HG03064 (cell line): ENCODE data around the gene CADPS.

Source experiments
- ATAC-seq: cut with Tn5 transposase; IDR thresholded peaks from one replicate; pipeline ENCODE4 v1.9.1; 2021; ENCODE audit warnings: low read depth; ENCODE audit not compliant: unreplicated experiment

The CADPS gene

DNA sequence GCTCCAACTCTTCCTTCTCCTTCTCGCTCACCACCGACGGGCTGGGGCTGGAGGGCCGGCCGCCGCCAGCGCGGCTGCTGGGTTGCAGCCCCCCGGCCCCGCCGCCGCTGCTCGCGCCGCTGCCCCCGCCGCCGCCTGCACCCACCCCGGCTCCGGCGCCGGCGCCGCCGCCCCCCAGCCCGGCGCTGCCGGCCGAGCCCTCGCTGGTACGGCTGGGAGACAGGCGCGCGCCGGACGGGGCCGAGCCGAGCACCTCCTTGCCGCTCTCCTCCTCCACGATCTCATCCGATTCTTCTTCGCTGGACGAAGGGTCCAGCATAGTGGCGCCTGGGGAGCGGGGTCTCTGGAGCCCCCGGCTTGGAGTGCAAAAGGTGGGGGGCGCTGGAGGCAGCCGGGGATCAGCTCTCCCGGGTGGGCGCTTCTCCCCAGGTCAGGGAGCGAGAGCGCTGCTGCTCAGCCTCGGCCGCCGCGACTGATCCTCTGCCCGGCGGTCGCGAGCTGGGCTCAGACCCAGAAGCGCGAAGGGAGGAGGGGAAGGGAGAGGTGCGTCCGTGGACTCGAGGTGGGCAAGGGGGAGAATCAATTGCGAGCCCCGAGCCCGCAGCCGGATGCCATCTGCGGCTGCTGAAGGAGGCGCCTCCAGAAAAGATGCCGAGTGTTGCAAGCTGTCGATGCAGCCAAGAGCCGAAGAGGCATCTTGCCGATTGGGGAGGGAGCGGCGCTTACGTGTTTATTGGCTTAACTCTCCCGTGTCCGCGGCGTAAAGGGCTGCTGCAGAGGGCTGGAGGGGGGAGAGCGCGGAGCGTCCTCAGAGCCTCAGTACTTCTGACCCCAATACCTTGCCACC, at the start of gene CADPS:
Gene CADPS (minus strand): TSS at position 706 of the 847 bp plus-strand sequence. CDS start 387 bp downstream, at position 319.
- no peak for ATAC-seq

DNA sequence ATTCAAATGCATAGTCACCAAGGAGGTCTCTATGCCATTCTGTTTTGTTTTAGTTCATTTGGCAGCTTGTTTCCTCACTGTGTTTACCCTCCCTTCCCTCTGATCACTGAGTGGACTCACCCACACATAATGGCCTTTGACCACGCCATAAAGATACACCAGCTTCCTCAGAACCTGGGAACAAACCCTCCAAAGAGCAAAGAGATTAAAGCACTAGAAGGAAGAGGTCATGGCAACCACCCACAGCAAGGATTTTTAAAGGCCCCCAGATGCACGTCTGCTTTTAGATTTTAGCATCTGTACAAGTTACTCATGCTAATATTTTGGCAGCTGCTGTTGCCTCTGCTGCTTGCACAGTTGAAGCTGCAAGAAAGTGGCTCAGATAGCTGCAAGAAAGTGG, 47.9 kb upstream of the CADPS start:
- ATAC-seq, result no peak

DNA sequence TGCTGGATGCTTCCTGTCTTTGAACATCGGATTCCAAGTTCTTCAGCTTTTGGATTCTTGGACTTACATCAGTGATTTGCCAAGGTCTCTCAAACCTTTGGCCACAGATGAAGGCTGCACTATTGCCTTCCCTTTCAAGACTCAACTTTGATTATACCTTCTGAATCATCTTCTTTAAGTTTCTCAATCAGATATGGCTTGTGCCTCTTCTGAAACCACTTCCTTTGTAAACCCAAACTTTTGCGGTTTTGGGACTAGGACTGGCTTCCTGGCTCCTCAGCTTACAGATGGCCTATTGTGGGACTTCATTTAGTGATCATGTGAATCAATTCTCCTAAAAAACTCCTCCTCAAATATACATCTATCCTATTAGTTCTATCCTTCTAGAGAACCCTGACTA, 47.1 kb upstream of the CADPS start:
- ATAC-seq, result no peak

DNA sequence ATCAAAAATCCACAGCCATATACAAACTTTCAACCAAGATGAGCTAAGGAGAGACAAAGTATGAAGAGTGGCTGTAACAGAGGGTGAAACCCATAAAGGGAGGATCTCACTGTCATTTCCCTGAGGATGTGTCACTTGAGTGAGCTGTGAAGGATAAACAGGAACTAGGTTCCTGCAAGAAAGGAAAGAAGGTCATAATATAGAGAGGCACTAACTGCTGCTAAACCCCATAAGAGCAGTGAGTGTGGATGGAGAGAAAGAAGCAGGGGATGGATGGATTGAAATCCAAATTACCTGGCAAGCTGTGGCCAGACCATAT, 45.2 kb upstream of the CADPS start:
- ATAC-seq, result no peak

DNA sequence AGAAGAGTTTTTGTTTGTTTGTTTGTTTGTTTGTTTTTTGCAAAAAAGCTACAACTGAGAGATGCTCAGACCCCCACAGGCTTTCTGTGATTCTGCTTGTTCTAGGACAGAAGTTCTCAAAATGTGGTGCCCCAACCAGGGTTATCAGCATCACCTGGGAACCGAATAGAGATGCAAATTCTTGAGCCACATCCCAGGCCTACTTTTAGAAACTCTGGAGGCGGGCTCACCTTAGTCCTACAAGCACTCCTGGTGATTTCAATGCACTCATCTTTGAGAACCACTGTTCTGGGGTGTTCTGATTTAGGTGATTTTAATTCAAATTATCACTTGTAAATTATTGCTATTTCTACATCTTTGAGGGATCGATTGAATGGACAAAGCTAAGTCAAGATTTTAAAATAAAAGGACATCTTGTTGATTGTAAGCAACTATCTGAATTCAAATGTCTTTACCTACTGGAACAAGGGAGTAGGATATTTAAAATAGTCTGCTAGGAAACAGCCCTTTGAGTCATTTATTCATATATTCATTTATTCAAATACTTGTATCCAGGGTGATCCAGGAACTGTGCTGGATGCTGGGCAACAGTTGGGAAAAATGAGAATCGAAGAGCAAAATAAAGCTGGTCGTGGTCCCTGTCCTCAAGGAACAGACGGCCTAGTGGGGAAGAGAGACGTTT, 44.7 kb upstream of the CADPS start:
- no peak for ATAC-seq

DNA sequence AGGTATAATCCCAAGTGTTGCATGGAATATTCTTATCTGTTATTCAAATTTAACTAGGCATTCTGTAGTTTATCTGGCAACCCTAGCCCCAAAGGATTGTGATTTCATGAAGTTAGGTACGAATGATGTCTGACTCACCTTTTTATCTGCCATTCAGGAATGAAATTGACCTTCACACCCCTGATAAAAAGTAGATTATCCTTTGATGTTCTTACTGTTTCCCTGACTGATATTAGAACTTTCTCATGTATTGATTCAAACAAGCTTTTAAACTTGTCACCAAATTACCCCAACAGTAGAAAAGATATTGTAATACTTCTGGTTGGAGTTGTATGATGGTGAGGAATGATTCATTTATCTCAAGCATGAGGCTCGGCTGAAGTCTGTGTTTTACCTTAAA, 43.6 kb upstream of the CADPS start:
- no peak for ATAC-seq

DNA sequence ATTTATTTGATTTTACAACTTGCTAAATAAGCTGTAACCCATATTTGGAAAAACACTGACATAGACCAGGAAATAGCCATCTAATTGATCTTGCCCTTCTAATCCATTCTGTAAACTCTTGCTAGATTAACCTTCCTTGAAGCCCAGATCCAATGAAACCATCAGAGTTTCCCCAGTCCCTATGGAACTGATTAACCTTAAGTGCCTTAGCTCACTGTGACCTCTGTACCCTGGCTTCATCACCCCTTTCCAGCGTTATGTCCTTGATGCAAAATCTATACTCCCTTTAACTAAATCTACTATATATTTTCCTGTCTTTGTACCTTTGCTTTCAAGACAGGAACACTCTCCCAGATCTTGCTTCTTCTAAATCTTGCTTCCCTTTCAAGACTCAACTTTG, 42.9 kb upstream of the CADPS start:
- ATAC-seq, result no peak

DNA sequence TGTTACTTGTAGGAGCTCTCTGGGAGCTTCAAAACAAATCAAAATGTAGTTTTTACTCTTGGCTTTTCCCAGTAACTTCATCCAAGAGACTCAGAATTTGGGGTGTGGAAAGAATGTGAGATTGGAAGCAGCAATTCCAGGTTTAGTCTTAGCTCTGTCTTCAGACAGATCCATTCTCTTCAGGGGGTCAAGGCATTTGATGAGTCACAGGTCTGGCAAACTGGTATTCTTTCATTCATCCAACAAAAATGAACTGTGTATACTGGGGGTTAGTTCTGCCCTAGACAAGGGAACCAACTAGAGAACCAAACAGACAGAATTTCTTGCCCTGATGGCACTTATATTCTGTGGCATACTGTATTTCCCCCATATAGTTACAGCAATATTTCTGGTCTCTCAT, 36.3 kb upstream of the CADPS start:
- no peak for ATAC-seq

DNA sequence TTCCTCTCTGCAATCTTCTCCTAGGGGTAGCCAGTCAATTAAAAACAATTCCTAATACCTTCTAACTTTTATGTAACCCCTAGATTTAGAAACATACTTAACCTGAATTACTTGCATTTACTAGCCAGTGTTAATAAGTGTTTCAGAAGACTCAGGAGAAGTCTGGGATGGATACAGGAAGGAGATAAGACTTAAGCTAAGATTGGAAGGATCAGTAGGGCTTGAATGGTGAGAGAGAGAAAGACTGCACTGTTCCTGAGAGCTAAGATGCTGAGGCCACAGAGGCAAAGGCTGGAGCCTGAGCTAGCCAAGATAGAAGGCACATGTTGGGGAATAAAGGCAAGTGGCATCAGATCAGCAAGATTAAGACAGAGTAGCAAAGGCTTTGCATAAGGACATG, 30.1 kb upstream of the CADPS start:
- ATAC-seq, result no peak

DNA sequence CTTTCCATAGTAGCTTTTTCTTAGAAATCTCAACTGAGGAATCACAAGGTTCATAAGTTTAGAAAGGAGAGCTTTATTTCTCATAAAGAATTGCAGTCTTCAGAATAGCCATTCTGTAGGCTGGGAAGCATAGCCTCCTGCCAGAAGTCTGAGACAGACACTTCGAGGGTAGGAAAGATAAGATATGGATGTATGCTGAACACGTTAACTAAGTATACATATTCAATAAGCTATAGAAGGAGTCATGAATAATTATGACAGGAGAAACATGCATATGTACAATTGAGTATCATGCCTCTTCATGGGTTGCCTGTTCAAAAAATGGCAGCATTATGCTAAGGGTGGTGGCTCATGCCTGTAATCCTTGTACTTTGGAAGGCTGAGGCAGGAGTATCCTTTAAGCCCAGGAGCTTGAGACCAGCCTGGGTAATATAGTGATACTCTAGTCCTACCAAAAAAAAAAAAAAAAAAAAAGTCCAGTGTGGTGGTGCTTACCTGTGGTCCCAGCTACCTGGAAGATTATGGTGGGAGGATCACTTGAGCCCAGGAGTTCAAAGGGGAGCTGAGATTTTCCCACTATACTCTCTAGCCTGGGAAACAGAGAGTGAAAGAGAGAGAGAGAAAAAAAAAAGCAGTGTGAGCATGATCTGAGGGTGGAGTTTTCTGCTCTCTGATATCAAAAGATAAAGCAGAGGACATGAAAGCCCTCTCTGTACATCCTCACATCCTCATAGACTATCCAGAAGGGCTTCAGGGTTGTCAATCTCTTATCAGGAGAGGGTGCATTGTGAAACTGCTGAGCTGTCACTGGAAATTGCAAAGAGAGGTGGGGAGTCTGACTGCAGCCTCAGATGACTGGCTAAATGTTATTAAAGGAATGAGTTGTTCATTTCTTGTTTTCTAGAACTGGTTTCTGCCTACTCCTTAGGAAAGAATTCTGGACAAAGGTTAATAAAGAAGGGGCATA, 23.6 kb upstream of the CADPS start:
- ATAC-seq, result no peak

DNA sequence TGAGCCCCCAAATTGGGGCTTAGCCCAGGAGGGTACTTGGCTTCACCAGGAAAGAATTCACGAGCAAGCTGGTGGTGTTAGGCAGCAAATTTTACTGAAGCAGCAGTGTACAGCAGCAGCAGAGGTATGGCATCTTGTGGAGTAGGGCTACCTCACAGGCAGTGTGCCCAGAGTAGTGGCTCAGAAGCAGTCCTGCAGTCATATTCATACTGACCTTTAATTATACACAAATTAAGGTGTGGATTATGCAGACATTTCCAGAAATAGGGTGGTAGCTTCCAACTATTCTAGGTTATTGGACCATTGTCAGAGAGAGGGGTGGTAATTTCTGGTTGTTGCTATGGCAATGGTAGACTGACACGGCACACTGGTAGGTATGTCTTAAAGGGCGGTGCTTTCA, 20.7 kb upstream of the CADPS start:
- ATAC-seq, result no peak

DNA sequence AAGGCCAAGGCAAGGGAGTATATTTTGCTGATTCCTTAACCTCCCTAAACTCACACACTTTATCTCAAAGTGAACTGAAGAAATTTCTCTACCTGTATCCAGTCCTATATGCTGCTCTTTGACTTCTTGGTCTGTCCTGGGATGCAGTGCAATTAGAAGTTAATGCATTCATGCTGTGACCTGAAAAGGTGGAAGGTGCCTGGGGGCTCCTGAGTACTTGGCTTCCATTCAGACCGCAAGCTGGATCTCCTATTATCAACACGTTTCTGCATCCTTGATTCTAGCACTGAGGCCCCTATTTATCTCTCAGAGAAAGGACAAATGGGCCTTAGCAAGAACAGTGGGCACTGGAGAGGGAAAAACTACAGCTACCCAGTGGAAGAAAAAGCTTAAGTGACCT, 17.7 kb upstream of the CADPS start:
- no peak for ATAC-seq

DNA sequence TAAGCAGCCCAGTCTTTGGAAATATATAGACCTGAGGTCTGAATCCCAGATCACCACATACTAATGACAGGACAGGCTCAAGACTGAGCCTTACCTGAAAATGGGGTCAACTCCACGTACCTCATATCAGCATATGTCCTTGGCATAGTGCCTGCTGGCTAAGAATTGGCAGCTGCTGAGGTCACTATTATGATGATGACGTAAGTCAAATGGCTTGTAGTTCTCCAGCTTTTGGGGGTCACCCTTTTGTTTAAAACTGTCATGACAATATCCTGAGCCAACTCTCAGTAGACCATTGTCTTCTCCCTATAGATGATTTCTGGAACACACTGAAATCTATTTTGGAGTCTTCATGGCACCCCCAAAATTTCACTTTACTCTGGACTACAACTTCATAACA, 16.8 kb upstream of the CADPS start:
- ATAC-seq, result no peak

DNA sequence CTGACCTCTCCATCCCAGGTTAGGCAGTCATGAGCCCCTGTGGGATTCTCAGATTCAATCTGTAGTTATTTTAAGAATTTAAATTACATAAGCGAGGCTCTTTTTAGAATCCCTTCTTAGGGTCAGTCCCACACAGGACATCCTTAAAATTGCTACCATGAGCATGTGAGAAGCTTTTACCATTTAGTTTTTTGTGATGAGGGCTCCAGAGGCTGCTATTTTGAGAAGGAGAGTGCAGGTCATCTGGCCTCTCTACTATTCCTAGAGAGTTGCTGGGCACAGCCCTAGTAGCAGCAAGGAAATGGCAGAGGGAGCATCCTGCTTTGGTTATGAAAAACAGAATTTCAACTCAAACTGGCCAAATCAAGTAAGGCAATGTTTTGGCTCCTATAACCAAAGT, 13.6 kb upstream of the CADPS start:
- ATAC-seq, result no peak

DNA sequence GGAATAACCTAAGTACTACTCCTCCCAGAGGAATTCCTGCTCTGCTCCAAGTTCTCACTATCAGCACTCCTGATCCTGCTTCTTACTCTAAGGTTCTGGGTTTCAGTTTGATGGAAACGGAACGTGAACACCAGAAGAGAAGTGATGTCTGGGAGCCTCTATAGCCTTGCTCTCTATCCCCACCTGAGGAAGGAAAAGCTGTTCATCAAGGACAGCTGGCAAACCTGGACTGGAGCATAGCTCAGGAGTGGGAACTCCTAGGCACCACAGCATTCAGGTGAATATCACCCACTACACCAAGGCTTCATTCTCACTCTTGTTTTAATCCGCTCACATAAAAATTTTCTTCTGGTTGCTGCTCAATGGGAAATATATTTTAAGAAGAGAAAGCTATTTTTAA, 13.0 kb upstream of the CADPS start:
- ATAC-seq, result no peak

DNA sequence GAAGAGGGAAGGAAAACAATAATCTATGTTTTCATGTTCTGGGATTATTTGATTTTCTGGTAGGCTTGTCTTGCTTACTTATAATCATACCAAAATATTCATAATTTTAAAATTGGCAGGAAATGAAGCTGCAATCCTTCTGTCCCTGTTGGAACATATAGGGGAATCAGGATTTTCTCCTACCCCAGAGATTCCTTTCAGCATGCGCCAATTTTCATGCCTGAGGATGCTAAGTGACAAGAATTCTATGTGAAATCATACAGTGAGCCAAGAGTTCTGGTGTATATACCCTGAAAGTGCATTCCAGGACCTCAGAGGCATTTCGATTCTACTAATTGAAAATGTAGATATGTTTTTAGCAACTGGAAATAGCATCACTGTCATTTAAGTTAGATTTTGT, 9.9 kb upstream of the CADPS start:
- ATAC-seq, result no peak

DNA sequence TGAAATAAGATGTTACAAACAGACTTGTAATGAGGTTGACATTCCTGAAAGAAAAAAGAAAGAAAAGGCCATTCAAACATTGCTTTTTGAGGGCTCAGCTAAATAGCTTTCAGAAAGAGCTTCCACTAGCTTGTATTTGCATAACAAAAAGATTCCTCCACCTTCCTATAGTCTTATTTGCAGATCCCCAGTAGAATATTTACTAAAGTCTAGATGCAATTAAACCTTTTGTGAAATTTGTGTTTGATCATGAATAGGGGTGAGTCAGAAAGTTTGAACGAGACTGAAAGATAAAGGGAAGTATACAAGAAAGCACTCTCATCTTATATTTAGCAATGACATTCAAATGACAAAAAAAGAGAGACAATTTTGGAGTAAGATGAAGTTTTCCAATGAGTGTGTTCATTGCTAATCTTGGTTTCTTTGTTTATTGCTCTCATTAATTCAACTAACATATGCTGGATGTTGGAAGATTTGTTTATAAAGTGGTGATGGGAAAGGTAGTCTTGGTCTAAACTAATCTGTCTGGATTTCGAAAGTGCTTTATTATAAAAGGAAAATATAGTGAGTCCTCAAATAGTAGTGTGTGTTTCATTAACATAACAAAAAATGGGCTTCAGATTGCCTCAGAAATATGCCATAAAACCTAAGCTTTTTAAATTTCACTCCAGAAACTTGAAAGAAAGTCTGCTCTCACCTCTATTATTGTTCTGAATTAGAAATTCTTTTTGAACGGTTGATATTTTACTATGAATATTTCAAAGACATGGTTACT, 9.1 kb upstream of the CADPS start:
- ATAC-seq, result no peak

DNA sequence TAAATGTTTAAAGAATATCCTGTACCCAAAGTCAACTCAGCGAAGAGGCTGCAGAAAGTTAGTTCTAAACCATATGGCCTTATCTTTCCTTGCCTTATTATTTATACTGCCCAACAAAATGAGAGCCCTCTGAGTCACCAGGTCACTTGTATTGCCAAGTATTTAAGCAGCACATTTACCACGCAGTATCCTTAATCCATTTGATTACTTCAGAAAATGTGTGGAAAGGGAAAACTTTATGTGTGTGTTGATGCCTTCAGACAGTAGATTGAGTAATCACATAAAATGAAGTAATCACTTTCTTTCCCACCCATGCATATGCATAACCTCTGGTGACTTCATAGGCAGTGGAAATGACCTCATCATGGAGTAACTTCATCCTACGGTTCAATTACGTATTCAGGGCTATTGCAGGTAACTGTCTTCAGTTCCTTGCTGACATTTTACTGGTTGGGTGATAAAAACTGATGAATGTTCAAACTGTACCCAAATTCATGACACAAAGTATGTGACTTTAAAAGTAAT, 7.5 kb upstream of the CADPS start:
- ATAC-seq, result no peak

DNA sequence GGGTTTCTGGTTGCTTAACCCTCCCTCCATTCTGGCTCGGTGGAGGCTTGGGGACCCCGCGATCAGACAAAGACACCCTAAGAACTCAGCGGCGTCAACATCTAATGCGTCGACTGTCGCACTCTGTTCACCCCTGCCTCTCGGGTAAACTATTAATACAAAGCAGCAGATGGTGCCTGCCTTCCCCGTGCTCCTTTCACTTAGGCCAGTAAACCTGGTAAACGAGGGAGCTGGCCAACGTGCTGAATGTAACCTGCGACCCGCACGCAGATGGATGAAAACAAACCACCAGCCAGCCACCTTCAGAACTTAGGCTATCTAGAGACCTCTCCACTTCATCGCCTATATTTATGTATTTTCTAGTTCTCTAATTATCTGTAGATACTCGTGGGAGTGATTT, 848 bp upstream of the CADPS start:
- ATAC-seq, result no peak

DNA sequence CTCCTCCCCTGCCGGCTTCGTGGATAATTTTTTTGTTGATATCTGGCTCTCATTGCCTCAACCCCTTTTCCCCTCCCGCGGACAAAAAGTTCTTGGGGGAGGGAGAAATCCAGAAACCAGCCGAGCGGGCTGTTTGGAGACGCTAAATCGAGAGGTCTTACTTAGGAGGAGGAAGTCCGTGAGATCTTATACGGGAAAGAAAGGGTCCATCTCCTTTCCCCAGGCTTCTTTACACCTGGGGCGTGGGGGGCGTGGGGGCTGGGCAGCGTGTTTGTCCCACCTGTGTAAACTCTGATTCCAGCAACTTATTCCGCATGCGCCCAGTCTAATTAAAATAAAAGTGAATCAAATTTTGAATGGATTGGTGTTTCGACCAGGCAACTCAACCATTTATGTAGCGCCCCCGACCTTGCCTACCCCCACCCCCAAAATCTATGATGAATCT, 364 bp upstream of the CADPS start:
- ATAC-seq, result no peak
